22Rv1 (cell line): ENCODE measurements around the gene C6orf62.

Experiments used
- ZFX ChIP-seq: fragments of 450-650 bp; IDR thresholded peaks from 2 replicates; pipeline ENCODE4 v1.6.1; 2017; ENCODE audit warnings: antibody characterized with exemption, borderline replicate concordance
- TF ChIP-seq, protein P1 (sequence below): fragments of 450-650 bp; IDR thresholded peaks from 2 replicates; pipeline ENCODE4 v1.5.1; 2017; ENCODE audit warnings: mild to moderate bottlenecking

DNA sequence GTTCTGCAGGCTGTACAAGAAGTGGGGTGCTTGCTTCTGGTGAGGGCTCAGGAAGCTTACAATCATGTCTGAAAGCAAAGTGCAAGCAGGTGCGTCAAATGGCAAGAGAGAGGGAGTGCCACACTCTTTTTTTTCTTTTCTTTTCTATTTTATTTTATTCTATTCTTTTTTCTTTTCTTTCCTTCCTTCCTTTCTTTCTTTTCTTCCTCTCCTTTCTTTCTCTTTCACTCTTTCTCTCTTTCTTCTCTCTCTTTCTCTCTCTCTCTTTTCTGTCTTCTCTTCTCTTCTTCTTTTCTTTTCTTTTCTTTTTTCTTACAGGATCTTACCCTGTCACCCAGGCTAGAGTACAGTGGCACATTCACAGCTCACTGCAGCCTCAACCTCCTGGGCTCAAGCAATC lies 32.5 kb downstream of the C6orf62 start:
- TF ChIP-seq, protein P1, sequence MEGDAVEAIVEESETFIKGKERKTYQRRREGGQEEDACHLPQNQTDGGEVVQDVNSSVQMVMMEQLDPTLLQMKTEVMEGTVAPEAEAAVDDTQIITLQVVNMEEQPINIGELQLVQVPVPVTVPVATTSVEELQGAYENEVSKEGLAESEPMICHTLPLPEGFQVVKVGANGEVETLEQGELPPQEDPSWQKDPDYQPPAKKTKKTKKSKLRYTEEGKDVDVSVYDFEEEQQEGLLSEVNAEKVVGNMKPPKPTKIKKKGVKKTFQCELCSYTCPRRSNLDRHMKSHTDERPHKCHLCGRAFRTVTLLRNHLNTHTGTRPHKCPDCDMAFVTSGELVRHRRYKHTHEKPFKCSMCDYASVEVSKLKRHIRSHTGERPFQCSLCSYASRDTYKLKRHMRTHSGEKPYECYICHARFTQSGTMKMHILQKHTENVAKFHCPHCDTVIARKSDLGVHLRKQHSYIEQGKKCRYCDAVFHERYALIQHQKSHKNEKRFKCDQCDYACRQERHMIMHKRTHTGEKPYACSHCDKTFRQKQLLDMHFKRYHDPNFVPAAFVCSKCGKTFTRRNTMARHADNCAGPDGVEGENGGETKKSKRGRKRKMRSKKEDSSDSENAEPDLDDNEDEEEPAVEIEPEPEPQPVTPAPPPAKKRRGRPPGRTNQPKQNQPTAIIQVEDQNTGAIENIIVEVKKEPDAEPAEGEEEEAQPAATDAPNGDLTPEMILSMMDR = no peak
- no peak for TF ChIP-seq ZFX
